Left lung (tissue), 10 donors: ENCODE measurements around the gene CDK18. TPM values are rescaled to one million over a fixed set of nuclear protein-coding genes. Genes with fewer than 3 reads are reported as not detected.

Source experiments
- ATAC-seq: fragments of 200-7000 bp; cut with Tn5 transposase; one replicate; pipeline ENCODE4 v1.9.1; 2020; ENCODE audit warnings: moderate library complexity
- DNase-seq, 4 donors: peaks; one replicate each; pipeline ENCODE4 v3.0.0-alpha.2; 2013 to 2020
- H3K27ac ChIP-seq, 2 donors: fragments of 200-600 bp; sonication (generic) in 1 of 2; one replicate each; pipeline versions ENCODE4 v1.5.0 to v1.8.0; 2020 to 2021
- H3K27me3 ChIP-seq, 2 donors: fragments of 200-600 bp; sonication (generic) in 1 of 2; one replicate each; pipeline versions ENCODE4 v1.5.0 to v1.8.0; 2020 to 2021
- H3K36me3 ChIP-seq, 2 donors: fragments of 200-600 bp; sonication (generic) in 1 of 2; one replicate each; pipeline versions ENCODE4 v1.5.0 to v1.8.0; 2020 to 2021
- H3K4me1 ChIP-seq, 2 donors: fragments of 200-600 bp; one replicate each; pipeline ENCODE4 v1.8.0; 2021
- H3K4me3 ChIP-seq, 2 donors: fragments of 200-600 bp; sonication (generic) in 1 of 2; one replicate each; pipeline versions ENCODE4 v1.5.0 to v1.8.0; 2020 to 2021; ENCODE audit warnings: mild to moderate bottlenecking in 1 of 2
- H3K9me3 ChIP-seq, 2 donors: fragments of 200-600 bp; sonication (generic) in 1 of 2; one replicate each; pipeline versions ENCODE4 v1.5.0 to v1.8.0; 2020 to 2021
- intact Hi-C, 2 donors: fragments of 100-400 bp; cut with DNase I; formaldehyde crosslinking; loops; one replicate each; pipeline versions ENCODE4 v1.11.2 to v1.14.2; 2022
- polyA plus RNA-seq, 6 donors: library from polyadenylated mRNA; unstranded; fragments of 120-200 nt; gene quantifications; one replicate each; pipeline ENCODE4 v1.2.1, GENCODE V29; 2013; ENCODE audit not compliant: insufficient read length in 6 of 6
- total RNA-seq, 2 donors: library from RNA; stranded (reverse); fragmentation: NEBNext Ultra II Directional; extraction: Animal tissue kit (Norgen Biotek cat#: 25700); gene quantifications; one replicate each; pipeline ENCODE4 v1.2.1, GENCODE V29; 2021
- TF ChIP-seq, protein P1 (sequence below), 2 donors: fragments of 200-600 bp; sonication (generic) in 1 of 2; IDR thresholded peaks; one replicate each; pipeline versions ENCODE4 v1.5.0 to v1.8.0; 2021; ENCODE audit warnings: antibody characterized with exemption in 2 of 2
- donor health status: DM: no; HTN: yes; CAD: no.
- donor health status: DM: no; HTN: no; CAD: no.

Gene CDK18
- total and polyA plus RNA-seq, 8 donors: 18.5 to 30.1 (median 23.4) TPM

DNA sequence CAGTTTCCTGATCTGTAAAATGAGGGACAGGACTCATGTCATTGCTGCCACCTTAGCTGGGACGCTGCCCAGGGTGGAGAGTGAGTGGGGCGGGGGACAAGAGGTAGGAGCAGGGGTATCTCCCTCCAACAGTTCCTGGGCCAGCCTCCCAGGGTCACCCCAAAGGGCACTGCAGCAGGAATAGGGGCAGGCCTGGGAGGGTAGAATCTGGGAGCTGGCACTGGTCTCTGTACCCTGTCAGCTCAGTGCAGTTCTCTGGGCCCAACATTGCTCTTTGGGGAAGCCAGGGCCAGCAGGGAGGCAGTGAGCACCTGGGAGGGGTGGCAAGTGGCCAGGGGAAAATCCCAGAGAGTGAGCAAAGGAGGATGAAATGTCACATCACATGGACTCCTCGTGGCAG is 71.5 kb downstream of the CDK18 start:
- no peak for DNase-seq
- peaks cover 0 to 12% of the 10 kb centered on the region in 2 donors for H3K4me1 ChIP-seq
- H3K27ac ChIP-seq: no peak overlapping the region
- H3K4me3 ChIP-seq: no peak overlapping the region
- H3K9me3 ChIP-seq: no peaks in the 10 kb centered on the region
- H3K27me3 ChIP-seq: peaks cover 0 to 10% of the 10 kb centered on the region in 2 donors
- intact Hi-C loops: no loop called here
- TF ChIP-seq, protein P1, sequence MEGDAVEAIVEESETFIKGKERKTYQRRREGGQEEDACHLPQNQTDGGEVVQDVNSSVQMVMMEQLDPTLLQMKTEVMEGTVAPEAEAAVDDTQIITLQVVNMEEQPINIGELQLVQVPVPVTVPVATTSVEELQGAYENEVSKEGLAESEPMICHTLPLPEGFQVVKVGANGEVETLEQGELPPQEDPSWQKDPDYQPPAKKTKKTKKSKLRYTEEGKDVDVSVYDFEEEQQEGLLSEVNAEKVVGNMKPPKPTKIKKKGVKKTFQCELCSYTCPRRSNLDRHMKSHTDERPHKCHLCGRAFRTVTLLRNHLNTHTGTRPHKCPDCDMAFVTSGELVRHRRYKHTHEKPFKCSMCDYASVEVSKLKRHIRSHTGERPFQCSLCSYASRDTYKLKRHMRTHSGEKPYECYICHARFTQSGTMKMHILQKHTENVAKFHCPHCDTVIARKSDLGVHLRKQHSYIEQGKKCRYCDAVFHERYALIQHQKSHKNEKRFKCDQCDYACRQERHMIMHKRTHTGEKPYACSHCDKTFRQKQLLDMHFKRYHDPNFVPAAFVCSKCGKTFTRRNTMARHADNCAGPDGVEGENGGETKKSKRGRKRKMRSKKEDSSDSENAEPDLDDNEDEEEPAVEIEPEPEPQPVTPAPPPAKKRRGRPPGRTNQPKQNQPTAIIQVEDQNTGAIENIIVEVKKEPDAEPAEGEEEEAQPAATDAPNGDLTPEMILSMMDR (IDR thresholded peaks at IDR 0.05): no peak
- no peaks in the 10 kb centered on the region for H3K36me3 ChIP-seq
- no peak for ATAC-seq

GRCh38 chr1:205576805-205577761 is 72.6 kb downstream of the CDK18 start:
- Histone ChIP-seq H3K27ac (no peak overlapping the region), H3K4me3 (no peak overlapping the region), H3K27me3 (no peaks in the 10 kb centered on the region), H3K4me1 (peaks cover 0 to 12% of the 10 kb centered on the region in 2 donors), H3K36me3 (no peaks in the 10 kb centered on the region), H3K9me3 (no peaks in the 10 kb centered on the region)
- intact Hi-C loops: no loop called here
- TF ChIP-seq, protein P1 (IDR thresholded peaks at IDR 0.05): no peak
- DNase-seq: no peak
- ATAC-seq: no peak

DNA sequence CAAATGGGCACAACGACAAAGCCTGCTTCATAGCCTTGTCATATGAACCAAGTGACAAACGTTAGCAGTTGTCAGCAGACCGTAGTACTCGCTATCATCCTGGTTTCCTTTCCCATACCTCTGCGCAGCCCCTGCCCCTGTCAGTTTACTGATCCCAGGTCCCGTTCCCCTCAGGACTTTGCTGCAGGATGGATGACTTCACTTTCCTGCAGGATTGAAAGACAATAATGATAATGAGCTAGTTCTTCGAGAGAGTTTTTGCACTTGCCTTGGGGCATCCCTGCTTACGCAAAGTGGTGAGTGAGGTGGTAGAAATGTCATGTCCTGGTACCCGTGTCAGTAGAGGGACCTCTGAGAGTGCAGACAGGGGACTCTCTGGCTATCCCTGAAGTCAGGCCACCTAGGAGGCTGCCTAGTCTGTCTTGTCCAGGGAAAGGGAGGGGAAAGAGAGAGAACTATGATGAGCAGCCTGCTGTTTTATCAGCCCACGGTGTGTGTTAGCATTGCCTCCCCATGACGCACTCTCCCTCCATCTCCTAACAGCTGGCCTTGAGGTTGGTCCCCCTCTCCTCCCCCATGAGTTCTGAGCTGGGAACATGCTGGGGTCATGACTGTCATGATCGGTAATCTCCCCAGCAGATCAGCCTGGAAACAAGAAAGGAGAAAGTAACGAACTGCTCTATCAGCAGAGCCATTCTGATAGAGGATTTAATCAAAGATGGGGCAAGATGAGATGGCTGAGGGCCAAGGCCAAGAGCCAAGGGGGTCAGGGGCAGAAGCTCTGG is 73.6 kb downstream of the CDK18 start:
- DNase-seq (no peak), ATAC-seq (no peak)
- H3K27me3 ChIP-seq: no peaks in the 10 kb centered on the region
- H3K9me3 ChIP-seq: no peaks in the 10 kb centered on the region
- TF ChIP-seq, protein P1 (IDR thresholded peaks at IDR 0.05): no peak
- H3K36me3 ChIP-seq: no peaks in the 10 kb centered on the region
- peak overlapping the region in 1 of 2 donors; percentile 3 for H3K27ac ChIP-seq
- H3K4me1 ChIP-seq: peaks cover 0 to 16% of the 10 kb centered on the region in 2 donors
- H3K4me3 ChIP-seq: no peak overlapping the region
- intact Hi-C loops: no loop called here

DNA sequence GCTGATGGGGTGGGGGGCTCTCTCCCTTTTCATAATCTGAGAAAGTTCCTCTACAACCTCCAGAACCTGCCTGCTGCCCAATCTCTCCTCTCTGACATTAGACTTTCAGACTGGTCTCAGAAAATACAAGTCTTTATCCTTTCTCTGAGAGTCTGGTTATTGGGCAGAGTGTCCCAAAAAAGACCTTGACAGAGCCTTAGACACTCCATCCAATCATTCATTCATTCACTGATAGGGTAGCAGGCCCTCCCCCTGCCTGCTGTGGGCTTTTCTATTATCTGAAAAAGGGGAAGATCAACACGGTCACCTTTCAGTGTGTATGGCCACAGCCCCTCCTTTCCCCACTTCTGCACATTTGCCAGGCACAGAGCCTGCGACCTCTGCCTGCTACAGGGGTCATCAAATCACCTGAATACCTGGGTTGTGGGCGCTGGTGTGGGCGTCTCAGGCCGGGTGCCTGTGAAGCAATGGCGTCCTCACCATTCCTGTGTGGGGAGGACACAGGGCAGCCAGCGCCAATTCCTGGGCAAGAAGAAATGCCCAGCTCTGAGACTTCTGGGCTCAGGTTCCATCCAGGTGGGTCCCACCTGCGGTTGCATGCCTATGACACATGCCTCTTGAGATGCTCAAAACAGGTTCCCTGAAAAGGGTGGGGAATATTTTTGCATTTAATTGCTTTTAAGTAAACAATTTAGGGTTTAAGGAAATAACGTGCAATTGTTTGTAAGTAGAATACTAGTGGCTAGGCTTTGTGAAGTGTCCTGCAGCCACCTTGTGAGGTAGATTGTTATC is 74.5 kb downstream of the CDK18 start:
- intact Hi-C loops: no loop called here
- Histone ChIP-seq H3K27ac (peak overlapping the region in 1 of 2 donors; percentile 3), H3K36me3 (no peaks in the 10 kb centered on the region), H3K4me3 (no peak overlapping the region), H3K4me1 (peaks cover 0 to 17% of the 10 kb centered on the region in 2 donors), H3K27me3 (no peaks in the 10 kb centered on the region), H3K9me3 (no peaks in the 10 kb centered on the region)
- ATAC-seq (peak; percentile 51), DNase-seq (peak in 1 of 4 donors; percentile 31)
- TF ChIP-seq, protein P1 (IDR thresholded peaks at IDR 0.05): no peak
